ENCODE measurements around the gene GTF2A1.

Gene GTF2A1

DNA sequence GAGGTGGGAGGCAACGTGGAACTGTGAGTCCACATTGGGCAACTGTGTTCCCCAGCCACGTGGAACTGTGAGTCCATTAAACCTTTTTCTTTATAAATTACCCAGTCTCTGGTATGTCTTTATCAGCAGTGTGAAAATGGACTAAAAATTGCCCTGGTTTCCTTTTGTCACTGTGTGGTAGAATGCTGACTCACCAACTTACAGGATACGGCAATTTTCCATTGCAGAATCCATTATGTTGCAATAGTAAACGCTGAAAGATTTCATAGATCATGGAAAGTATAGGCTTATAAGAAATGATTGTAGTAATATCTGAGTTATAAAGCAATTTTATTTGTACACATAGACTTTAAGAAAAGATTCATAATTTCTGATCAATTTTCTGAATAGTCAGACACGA, 93.0 kb downstream of the GTF2A1 start:
- no peak for DNase-seq

DNA sequence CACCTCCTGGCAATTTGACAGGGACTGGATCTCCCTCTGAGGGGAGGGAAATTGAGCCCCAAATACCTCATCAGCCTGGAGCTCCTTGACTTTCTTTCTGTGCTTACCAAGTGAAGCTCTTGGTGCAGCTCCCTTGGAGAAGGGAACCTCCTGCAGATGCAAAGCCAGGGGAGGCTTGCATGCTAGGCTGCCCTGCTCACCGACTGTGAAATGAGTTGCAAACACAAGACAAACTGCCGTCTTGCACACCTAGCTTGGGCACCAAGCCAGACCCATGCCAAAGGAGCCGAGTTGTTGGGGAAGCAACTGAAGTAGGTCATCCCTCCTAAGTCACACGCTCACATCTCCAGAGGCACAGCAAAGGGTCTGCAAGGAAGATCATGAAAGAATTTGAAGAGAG, 95.2 kb downstream of the GTF2A1 start:
- DNase-seq: no peak

Data from NCI-H2107 (cell line).